ENCODE data around the gene PRAMEF18.
"Not testable (repeated sequence)": the region's sequence is repeated elsewhere in the genome, so short reads cannot be mapped to it uniquely, and the experiment has no call there.

Gene PRAMEF18

GRCh38 chr1:13225675-13226204 lies at the start of gene PRAMEF18:
PRAMEF18 (minus strand) TSS chr1:13226154; CDS start chr1:13226106, 48 bp downstream.
- DNase-seq: not testable (repeated sequence)

GRCh38 chr1:13265124-13265523 lies 39.2 kb upstream of the PRAMEF18 start:
- not testable (repeated sequence) for DNase-seq

GRCh38 chr1:13253898-13254297 lies 27.9 kb upstream of the PRAMEF18 start, which contains the start of gene PRAMEF5:
PRAMEF5 (plus strand) TSS chr1:13254198; CDS start chr1:13259269, 5,071 bp downstream.
- DNase-seq: not testable (repeated sequence)

DNA sequence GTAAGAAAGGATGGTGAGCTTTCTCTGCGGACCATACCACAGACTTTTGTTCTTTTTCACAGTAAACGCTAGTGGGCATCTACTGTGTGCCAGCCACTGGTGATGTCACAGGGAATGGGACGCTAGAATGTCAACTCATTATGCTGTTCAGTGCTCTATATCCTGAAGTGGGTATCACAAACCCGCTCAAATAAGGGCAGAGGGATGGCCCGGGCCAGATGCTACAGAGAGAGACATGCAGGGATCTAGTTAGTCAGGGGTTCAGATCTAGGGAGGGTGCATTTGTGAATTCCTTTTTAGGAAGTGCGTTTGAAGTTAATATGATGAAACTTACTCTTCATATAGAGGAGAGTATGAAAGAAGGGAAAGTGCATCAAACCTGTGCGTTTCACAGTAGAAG lies 21.2 kb upstream of the PRAMEF18 start:
- DNase-seq: not testable (repeated sequence)

- DNase-seq: not testable (repeated sequence)
Measured at GRCh38 chr1:13246554-13246871, 20.6 kb upstream of the PRAMEF18 start.

GRCh38 chr1:13245841-13246553 lies 20.0 kb upstream of the PRAMEF18 start:
- not testable (repeated sequence) for DNase-seq

GRCh38 chr1:13243536-13244263 lies 17.7 kb upstream of the PRAMEF18 start:
- DNase-seq: not testable (repeated sequence)

DNA sequence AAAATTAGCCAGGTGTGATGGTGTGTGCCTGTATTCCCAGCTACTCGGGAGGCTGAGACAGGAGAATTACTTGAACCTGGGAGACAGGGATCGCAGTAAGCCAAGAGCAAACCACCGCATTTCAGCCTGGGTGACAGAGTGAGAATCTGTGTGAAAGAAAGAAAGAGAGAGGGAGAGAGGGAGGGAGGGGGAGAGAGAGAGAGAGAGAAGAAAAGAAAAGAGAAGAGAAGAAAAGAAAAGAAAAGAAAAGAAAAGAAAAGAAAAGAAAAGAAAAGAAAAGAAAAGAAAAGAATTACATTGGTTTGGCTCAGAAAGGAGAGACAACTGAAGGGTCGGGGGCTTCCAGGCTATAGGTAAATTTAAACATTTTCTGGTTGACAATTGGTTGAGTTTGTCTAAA lies 13.7 kb upstream of the PRAMEF18 start:
- not testable (repeated sequence) for DNase-seq

- DNase-seq: not testable (repeated sequence)
Measured at GRCh38 chr1:13237572-13237971, 11.6 kb upstream of the PRAMEF18 start.

GRCh38 chr1:13234057-13234456 lies 8.1 kb upstream of the PRAMEF18 start:
- not testable (repeated sequence) for DNase-seq

GRCh38 chr1:13232056-13232455 lies 6.1 kb upstream of the PRAMEF18 start:
- DNase-seq: not testable (repeated sequence)

DNA sequence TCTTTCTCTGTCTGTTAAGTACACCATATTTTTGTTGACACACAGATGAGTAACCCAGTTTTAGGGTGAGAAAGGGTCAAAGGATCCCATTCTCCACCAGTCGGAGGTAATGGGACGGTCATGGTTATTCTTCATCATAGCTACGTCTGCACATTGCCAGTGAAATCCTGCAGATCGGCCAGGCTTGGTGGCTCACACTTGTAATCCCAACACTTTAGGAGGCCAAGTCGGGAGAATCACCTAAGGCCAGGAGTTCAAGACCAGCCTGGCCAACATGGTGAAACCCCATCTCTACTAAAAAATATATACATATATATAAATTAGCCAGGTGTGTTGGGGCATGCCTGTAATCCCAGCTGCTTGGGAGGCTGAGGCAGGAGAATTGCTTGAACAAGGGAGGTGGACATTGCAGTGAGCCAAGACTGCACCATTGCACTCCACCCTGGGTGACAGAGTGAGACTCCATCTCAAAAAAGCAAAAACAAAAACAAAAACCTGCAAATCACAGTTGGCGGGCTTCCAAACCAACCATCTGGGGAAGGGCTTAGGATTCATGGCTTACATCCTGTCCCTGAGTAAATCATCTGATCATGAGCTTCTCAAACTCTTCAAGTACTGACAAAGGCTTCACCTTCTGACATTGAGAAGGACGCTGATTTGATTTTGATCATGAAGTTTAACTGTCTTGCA lies 5.3 kb upstream of the PRAMEF18 start:
- not testable (repeated sequence) for DNase-seq

GRCh38 chr1:13230601-13231000 lies 4.6 kb upstream of the PRAMEF18 start:
- not testable (repeated sequence) for DNase-seq

DNA sequence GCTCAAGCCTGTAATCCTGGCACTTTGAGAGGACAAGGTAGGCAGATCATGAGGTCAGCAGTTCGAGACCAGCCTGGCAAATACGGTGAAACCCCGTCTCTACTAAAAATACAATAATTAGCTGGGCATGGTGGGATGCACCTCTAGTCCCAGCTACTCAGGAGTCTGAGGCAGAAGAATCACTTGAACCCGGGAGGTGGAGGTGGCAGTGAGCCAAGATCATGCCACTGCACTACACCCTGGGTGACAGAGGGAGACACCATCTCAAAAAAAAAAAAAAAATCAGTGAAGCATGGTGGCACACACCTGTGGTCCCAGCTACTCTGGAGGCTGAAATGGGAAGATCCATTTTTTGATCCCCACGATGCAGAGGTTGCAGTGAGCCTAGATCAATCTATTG lies 4.1 kb upstream of the PRAMEF18 start:
- DNase-seq: not testable (repeated sequence)

DNA sequence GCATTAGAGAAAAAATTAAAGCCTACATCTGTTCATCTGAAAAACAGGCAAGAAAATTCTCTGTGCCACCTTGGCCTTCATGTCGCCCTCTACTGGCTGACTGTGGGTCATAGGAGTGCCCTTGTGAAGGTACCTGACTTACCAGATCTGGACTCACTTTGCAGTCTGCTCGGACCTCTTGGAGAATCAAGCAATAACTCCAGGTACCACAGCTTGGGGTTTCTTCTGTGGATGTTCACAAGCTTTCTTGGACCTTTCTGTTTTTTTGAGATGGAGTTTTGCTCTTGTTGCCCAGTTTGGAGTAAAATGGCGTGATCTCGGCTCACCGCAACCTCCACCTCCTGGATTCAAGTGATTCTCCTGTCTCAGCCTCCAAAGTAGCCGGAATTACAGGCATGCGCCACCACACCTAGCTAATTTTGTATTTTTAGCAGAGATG lies 2.4 kb upstream of the PRAMEF18 start:
- DNase-seq: no peak

GRCh38 chr1:13227271-13228055 lies 1.5 kb upstream of the PRAMEF18 start:
- DNase-seq: not testable (repeated sequence)

DNA sequence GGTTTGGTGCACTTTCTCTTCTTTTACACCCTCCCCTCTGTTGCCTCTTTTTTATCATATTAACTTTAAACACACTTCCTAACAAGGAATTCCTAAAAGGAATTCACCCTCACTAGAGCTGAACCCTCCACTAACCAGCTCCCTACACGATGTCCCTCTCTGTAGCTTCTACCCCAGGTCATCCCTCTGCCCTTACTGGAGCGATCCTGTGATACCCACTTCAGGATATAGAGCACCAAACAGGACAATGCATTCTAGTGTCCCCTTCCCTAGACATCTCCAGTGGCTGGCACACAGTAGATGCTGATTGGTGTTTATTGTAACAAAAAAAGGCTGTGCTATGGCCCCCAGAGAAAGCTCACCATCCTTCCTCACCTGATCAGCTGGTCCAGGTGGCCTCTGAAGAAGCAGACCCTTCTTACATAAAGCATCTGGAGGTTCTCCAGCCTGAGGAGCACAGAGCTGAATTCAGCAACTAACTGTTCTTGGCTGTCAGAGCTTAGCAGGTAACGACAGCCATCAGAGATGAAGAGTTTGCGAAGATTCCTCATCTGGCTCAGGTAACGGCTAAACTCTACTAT lies 1.4 kb downstream of the PRAMEF18 start:
- DNase-seq: no peak

DNA sequence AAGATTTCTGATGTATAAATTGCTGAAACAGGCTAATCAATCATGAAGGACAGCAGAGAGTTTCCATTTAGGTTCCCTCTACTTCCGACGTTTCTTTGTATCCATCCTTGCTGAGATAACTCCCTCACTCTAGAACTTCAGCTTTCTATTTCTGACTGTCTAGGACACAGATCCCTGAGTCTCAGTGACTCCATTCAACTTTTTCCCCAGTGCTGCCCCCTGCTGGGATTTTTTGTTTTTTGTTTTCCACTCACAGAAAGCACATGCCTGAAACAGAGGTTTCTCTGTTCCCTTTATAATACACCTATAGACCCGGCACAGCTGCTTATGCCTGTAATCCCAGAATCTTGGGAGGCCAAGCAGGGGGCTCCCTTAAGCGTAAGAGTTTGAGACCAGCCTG lies 3.2 kb downstream of the PRAMEF18 start:
- DNase-seq: not testable (repeated sequence)

- DNase-seq: not testable (repeated sequence)
Measured at GRCh38 chr1:13219203-13219602, 6.8 kb downstream of the PRAMEF18 start.

DNA sequence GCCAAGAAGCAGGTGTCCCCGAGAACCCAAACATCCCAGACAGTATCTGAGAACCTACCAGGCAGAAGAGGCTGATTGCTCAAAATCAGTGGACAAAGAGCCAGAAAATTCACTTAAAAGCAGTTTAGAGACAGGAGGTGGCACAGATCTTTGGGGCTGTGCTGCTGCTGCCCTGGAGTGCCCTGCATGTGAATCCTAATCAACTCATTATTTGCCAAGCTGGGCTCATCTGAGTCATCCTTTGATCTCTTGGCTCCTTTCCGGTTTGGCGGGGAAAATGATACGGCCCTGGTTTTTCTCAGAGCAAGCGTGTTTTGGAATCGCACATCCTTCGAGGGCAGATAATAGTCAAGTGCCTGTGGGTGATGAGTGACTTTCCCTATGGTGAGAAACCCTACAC lies 9.3 kb downstream of the PRAMEF18 start:
- not testable (repeated sequence) for DNase-seq

DNA sequence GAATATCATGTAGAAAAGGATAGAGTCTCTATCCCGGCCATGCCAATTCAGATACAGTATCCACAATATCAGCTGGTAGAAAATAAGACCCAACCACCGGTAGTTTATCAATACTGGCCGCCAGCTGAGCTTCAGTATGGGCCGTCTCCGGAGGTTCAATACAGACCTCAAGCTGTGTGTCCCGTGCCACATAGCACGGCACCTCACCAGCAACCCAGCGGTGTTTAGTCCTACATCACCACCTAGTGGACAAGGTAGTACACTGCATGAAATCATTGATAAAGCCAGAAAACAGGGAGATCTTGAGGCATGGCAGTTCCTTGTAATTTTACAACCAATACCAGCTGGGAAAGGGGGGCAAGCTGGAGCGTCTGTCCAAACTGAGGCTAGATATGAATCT lies 17.2 kb downstream of the PRAMEF18 start:
- DNase-seq: not testable (repeated sequence)

DNA sequence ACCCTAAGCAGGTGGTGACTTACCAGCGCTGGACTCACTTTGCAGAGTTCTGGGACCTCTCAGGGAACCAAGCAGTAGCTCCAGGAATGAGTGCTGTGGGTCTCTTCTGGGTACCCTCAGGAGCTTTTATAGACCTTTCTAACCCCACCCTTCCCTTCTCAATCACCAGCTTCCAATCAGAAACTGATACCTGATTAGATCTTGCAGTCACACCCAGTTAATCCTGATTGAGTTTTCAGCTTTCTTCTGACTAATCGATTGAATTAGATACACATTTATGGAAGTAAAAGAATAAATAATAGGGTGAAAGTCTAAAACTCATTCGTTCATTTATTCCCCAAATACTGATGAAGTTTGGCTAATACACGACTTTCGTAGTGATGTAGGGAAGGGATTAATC lies 24.6 kb downstream of the PRAMEF18 start, which contains the start of gene PRAMEF13:
TSS of gene PRAMEF13 (minus strand) at position 101 of the 400 bp plus-strand sequence. CDS start 1,820 bp downstream, outside the sequence.
- not testable (repeated sequence) for DNase-seq
